IMR-90 (cell line): ENCODE measurements around the gene SYT17. TPM values are rescaled to one million over a fixed set of nuclear protein-coding genes. Genes with fewer than 3 reads are reported as not detected.

ENCODE experiments used
- ATAC-seq: fragments of 200-7000 bp; cut with Tn5 transposase; 2 replicates; pipeline ENCODE4 v1.9.1; 2020; ENCODE audit warnings: low read depth, mild to moderate bottlenecking, moderate library complexity
- BruUV-seq: library from RNA; stranded (reverse); fragments of 400-500 nt; replicated peaks from 2 replicates; lab custom pipeline; 2021; lab: Mats Ljungman, UMichigan
- CTCF ChIA-PET: fragments of 300-600 bp; formaldehyde crosslinking; extraction: SDS; loops from one replicate; lab custom pipeline; 2021; ENCODE audit warnings: antibody characterized with exemption; lab: Yijun Ruan, JAX
- POLR2A ChIA-PET: fragments of 300-600 bp; sonication (Branson Sonifier 250); formaldehyde crosslinking; loops from one replicate; lab custom pipeline; 2022; ENCODE audit warnings: antibody characterized with exemption; ENCODE audit not compliant: unreplicated experiment; lab: Charles Lee
- DNase-seq: peaks from one replicate; pipeline ENCODE4 v3.0.0; 2013
- H2AFZ ChIP-seq: replicated peaks from 2 replicates; pipeline ENCODE3; 2013; ENCODE audit warnings: low read length, mild to moderate bottlenecking; ENCODE audit not compliant: poor library complexity
- H2AK5ac ChIP-seq: 2 replicates; pipeline ENCODE4 v1.6.1; 2013; ENCODE audit warnings: low read depth, low read length, inconsistent platforms
- H2AK9ac ChIP-seq: replicated peaks from 2 replicates; pipeline ENCODE3; 2013; ENCODE audit warnings: mild to moderate bottlenecking, low read depth, low read length, moderate library complexity; ENCODE audit not compliant: poor library complexity
- H2BK120ac ChIP-seq: 2 replicates; pipeline ENCODE4 v1.6.1; 2013; ENCODE audit warnings: low read depth, low read length, inconsistent platforms
- H2BK15ac ChIP-seq: 3 replicates; pipeline ENCODE4 v1.6.1; 2013; ENCODE audit warnings: low read depth, low read length, inconsistent platforms
- H2BK20ac ChIP-seq: 2 replicates; pipeline ENCODE4 v1.6.1; 2013; ENCODE audit warnings: low read depth, mild to moderate bottlenecking, inconsistent platforms, low read length, moderate library complexity
- H2BK5ac ChIP-seq: 2 replicates; pipeline ENCODE4 v1.6.1; 2013; ENCODE audit warnings: mild to moderate bottlenecking, low read depth, low read length, inconsistent platforms; ENCODE audit not compliant: poor library complexity, severe bottlenecking
- H3K14ac ChIP-seq: replicated peaks from 2 replicates; pipeline ENCODE4 v1.6.1; 2013; ENCODE audit warnings: low read depth, low read length, inconsistent platforms
- H3K18ac ChIP-seq: 2 replicates; pipeline ENCODE4 v1.6.1; 2013; ENCODE audit warnings: low read depth, low read length, control low read depth
- H3K23ac ChIP-seq: 2 replicates; pipeline ENCODE4 v1.6.1; 2013; ENCODE audit warnings: low read depth, low read length, inconsistent platforms
- H3K27ac ChIP-seq: 2 replicates; pipeline ENCODE4 v1.5.1; 2013; ENCODE audit warnings: mild to moderate bottlenecking, control low read depth, low read length; ENCODE audit not compliant: insufficient read depth
- H3K27me3 ChIP-seq: 2 replicates; pipeline ENCODE4 v1.6.1; 2013; ENCODE audit warnings: low read length; ENCODE audit not compliant: control insufficient read depth, insufficient read depth
- H3K36me3 ChIP-seq: 2 replicates; pipeline ENCODE4 v1.6.1; 2013; ENCODE audit warnings: low read length, mixed read lengths; ENCODE audit not compliant: control insufficient read depth, insufficient read depth
- H3K4ac ChIP-seq: 2 replicates; pipeline ENCODE4 v1.6.1; 2013; ENCODE audit warnings: low read depth, low read length, inconsistent platforms
- H3K4me1 ChIP-seq: 2 replicates; pipeline ENCODE4 v1.6.1; 2013; ENCODE audit warnings: low read length, mixed read lengths; ENCODE audit not compliant: control insufficient read depth, insufficient read depth
- H3K4me2 ChIP-seq: 2 replicates; pipeline ENCODE4 v1.6.1; 2013; ENCODE audit warnings: low read depth, mild to moderate bottlenecking, control low read depth, low read length, moderate library complexity
- H3K4me3 ChIP-seq: 2 replicates; pipeline ENCODE4 v1.5.1; 2013; ENCODE audit warnings: low read depth, mild to moderate bottlenecking, control low read depth, low read length, moderate library complexity; ENCODE audit not compliant: insufficient read depth
- H3K56ac ChIP-seq: 2 replicates; pipeline ENCODE4 v1.6.1; 2013; ENCODE audit warnings: low read length, inconsistent platforms; ENCODE audit not compliant: insufficient read depth; ENCODE audit errors: extremely low read depth
- H3K79me1 ChIP-seq, 2 experiments: 2 replicates each; pipeline ENCODE4 v1.6.1; 2013; ENCODE audit warnings: low read length in 2 of 2, inconsistent platforms in 1 of 2, low read depth in 1 of 2
- H3K9ac ChIP-seq: 2 replicates; pipeline ENCODE4 v1.6.1; 2013; ENCODE audit warnings: low read depth, low read length, control low read depth
- H3K9me1 ChIP-seq: 2 replicates; pipeline ENCODE4 v1.6.1; 2013; ENCODE audit warnings: low read length, inconsistent platforms; ENCODE audit not compliant: insufficient read depth
- H3K9me3 ChIP-seq: 2 replicates; pipeline ENCODE4 v1.6.1; 2013; ENCODE audit warnings: low read length; ENCODE audit not compliant: control insufficient read depth, insufficient read depth
- H4K20me1 ChIP-seq: 2 replicates; pipeline ENCODE4 v1.6.1; 2013; ENCODE audit warnings: low read length, inconsistent platforms; ENCODE audit not compliant: insufficient read depth
- H4K5ac ChIP-seq: 2 replicates; pipeline ENCODE4 v1.6.1; 2013; ENCODE audit warnings: mild to moderate bottlenecking, low read depth, low read length, control low read depth
- H4K8ac ChIP-seq, 2 experiments: 2 replicates each; pipeline ENCODE4 v1.6.1; 2013; ENCODE audit warnings: low read depth in 2 of 2, low read length in 2 of 2, control low read depth in 1 of 2, inconsistent platforms in 1 of 2
- H4K91ac ChIP-seq: 2 replicates; pipeline ENCODE4 v1.6.1; 2013; ENCODE audit warnings: low read depth, low read length, inconsistent platforms; ENCODE audit not compliant: insufficient read depth
- BHLHE40 ChIP-seq: fragments of 150-350 bp; IDR thresholded peaks from 2 replicates; pipeline ENCODE4 v1.6.1; 2016; ENCODE audit warnings: mild to moderate bottlenecking, low read depth, low read length
- CEBPB ChIP-seq: IDR thresholded peaks from 2 replicates; pipeline ENCODE4 v1.6.1; 2012; ENCODE audit warnings: low read depth, low read length, improper control_type of control experiment
- CHD1 ChIP-seq: IDR thresholded peaks from 2 replicates; pipeline ENCODE4 v1.6.1; 2012; ENCODE audit warnings: low read depth, low read length, improper control_type of control experiment
- FOS ChIP-seq: fragments of 150-350 bp; IDR thresholded peaks from 2 replicates; pipeline ENCODE4 v1.6.1; 2016; ENCODE audit warnings: low read depth, low read length
- MAFK ChIP-seq: IDR thresholded peaks from 2 replicates; pipeline ENCODE4 v1.6.1; 2012; ENCODE audit warnings: low read depth, low read length, improper control_type of control experiment
- MAZ ChIP-seq: IDR thresholded peaks from 2 replicates; pipeline ENCODE4 v1.6.1; 2012; ENCODE audit warnings: low read depth, mild to moderate bottlenecking, low read length, improper control_type of control experiment, moderate library complexity, borderline replicate concordance
- MXI1 ChIP-seq: IDR thresholded peaks from 2 replicates; pipeline ENCODE4 v1.6.1; 2012; ENCODE audit warnings: low read depth, mild to moderate bottlenecking, low read length, moderate library complexity, borderline replicate concordance
- NFE2L2 ChIP-seq: fragments of 150-350 bp; IDR thresholded peaks from 2 replicates; pipeline ENCODE4 v1.6.1; 2016; ENCODE audit warnings: low read depth, mild to moderate bottlenecking, low read length
- POLR2A ChIP-seq: IDR thresholded peaks from 2 replicates; pipeline ENCODE4 v1.6.1; 2012; ENCODE audit warnings: mild to moderate bottlenecking, low read depth, low read length
- RAD21 ChIP-seq: IDR thresholded peaks from 2 replicates; pipeline ENCODE4 v1.6.1; 2012; ENCODE audit warnings: low read length, improper control_type of control experiment
- RCOR1 ChIP-seq: IDR thresholded peaks from 2 replicates; pipeline ENCODE4 v1.6.1; 2012; ENCODE audit warnings: mild to moderate bottlenecking, low read length, improper control_type of control experiment; ENCODE audit not compliant: insufficient replicate concordance
- RFX5 ChIP-seq: IDR thresholded peaks from 2 replicates; pipeline ENCODE4 v1.8.0; 2012; ENCODE audit warnings: low read depth, mild to moderate bottlenecking, low read length, moderate library complexity
- SMC3 ChIP-seq: fragments of 150-350 bp; IDR thresholded peaks from 2 replicates; pipeline ENCODE4 v1.6.1; 2016; ENCODE audit warnings: low read depth, mild to moderate bottlenecking, antibody characterized with exemption, low read length, moderate library complexity
- WGBS, 2 experiments: methylation state at CpG; one replicate each; pipeline versions ENCODE4 v1.1.5 to v1.1.7; 2013; ENCODE audit warnings: missing lambda C conversion rate in 2 of 2; ENCODE audit not compliant: insufficient read length in 1 of 2; ENCODE audit errors: extremely low coverage in 2 of 2; 5-methylcytosine and 5-hydroxymethylcytosine counted together
- dilution Hi-C: fragments of 300-500 bp; cut with HindIII; formaldehyde crosslinking; loops from one replicate; pipeline ENCODE4 v1.14.3; 2018; ENCODE audit warnings: low sequenced_read_pairs; ENCODE audit not compliant: unreplicated experiment
- in situ Hi-C: fragments of 300-500 bp; cut with MboI; formaldehyde crosslinking; loops from 3 replicates; pipeline ENCODE4 v1.14.3; 2019; ENCODE audit warnings: low sequenced_read_pairs, inconsistent platforms, mixed read lengths
- intact Hi-C: fragments of 100-400 bp; cut with micrococcal nuclease; formaldehyde crosslinking; loops from 2 replicates; pipeline ENCODE4 v1.10.0; 2022
- polyA plus RNA-seq, 3 experiments: library from polyadenylated mRNA; depleted of rRNA; stranded (reverse); fragments of >200 nt; gene quantifications; 2 replicates each; pipeline ENCODE4 v1.2.3, GENCODE V29; 2012; ENCODE audit warnings: low replicate concordance in 1 of 3
- total RNA-seq: library from RNA; depleted of rRNA; stranded (reverse); fragments of >200 nt; gene quantifications from 2 replicates; pipeline ENCODE4 v1.2.3, GENCODE V29; 2012
- TF ChIP-seq, protein P1 (sequence below): conservative IDR thresholded peaks from 2 replicates; pipeline ENCODE4 v1.5.1; 2012; ENCODE audit warnings: mild to moderate bottlenecking, low read depth, low read length, improper control_type of control experiment
- TF ChIP-seq, protein P2 (sequence below): fragments of 150-350 bp; IDR thresholded peaks from 2 replicates; pipeline ENCODE4 v1.6.1; 2016; ENCODE audit warnings: low read depth, mild to moderate bottlenecking, low read length, moderate library complexity, borderline replicate concordance
- TF ChIP-seq, protein P3 (sequence below): fragments of 150-350 bp; IDR thresholded peaks from 2 replicates; pipeline ENCODE4 v1.6.1; 2017; ENCODE audit warnings: mild to moderate bottlenecking, antibody characterized with exemption, low read length, low read depth

Gene SYT17
- total and polyA plus RNA-seq, 2 of the 4 experiments (the other 2 are of a cell fraction), result not detected

- H3K9me1 ChIP-seq, result no peaks in the 10 kb centered on the region
- no peak for DNase-seq
- no peaks in the 10 kb centered on the region for H3K27me3 ChIP-seq
- H3K36me3 ChIP-seq, result no peaks in the 10 kb centered on the region
- H3K27ac ChIP-seq, result no peak overlapping the region
- ChIA-PET POLR2A (no interaction called here), CTCF (no interaction called here)
- no peak overlapping the region for H2AK9ac ChIP-seq
- no peak overlapping the region for H3K4me3 ChIP-seq
- H3K4me2 ChIP-seq, result no peak overlapping the region
- no TSS peak for BruUV-seq
- no peaks in the 10 kb centered on the region for H3K4me1 ChIP-seq
- dilution Hi-C loops (no loop called here), intact Hi-C loops (no loop called here), in situ Hi-C loops (no loop called here)
- no peak overlapping the region for H2AK5ac ChIP-seq
- no peak overlapping the region for H2AFZ ChIP-seq
- no peak overlapping the region for H3K9ac ChIP-seq
- H2BK5ac ChIP-seq, result no peak overlapping the region
- no peak overlapping the region for H3K14ac ChIP-seq
- no peak overlapping the region for H2BK20ac ChIP-seq
- no peak overlapping the region for H3K56ac ChIP-seq
- no peak overlapping the region for H3K18ac ChIP-seq
- no peaks in the 10 kb centered on the region for H3K79me1 ChIP-seq
- H4K20me1 ChIP-seq, result no peaks in the 10 kb centered on the region
- TF ChIP-seq, protein P1, sequence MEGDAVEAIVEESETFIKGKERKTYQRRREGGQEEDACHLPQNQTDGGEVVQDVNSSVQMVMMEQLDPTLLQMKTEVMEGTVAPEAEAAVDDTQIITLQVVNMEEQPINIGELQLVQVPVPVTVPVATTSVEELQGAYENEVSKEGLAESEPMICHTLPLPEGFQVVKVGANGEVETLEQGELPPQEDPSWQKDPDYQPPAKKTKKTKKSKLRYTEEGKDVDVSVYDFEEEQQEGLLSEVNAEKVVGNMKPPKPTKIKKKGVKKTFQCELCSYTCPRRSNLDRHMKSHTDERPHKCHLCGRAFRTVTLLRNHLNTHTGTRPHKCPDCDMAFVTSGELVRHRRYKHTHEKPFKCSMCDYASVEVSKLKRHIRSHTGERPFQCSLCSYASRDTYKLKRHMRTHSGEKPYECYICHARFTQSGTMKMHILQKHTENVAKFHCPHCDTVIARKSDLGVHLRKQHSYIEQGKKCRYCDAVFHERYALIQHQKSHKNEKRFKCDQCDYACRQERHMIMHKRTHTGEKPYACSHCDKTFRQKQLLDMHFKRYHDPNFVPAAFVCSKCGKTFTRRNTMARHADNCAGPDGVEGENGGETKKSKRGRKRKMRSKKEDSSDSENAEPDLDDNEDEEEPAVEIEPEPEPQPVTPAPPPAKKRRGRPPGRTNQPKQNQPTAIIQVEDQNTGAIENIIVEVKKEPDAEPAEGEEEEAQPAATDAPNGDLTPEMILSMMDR, result no peak
- no peak for TF ChIP-seq CHD1
- TF ChIP-seq RAD21, result no peak
- TF ChIP-seq, protein P2, sequence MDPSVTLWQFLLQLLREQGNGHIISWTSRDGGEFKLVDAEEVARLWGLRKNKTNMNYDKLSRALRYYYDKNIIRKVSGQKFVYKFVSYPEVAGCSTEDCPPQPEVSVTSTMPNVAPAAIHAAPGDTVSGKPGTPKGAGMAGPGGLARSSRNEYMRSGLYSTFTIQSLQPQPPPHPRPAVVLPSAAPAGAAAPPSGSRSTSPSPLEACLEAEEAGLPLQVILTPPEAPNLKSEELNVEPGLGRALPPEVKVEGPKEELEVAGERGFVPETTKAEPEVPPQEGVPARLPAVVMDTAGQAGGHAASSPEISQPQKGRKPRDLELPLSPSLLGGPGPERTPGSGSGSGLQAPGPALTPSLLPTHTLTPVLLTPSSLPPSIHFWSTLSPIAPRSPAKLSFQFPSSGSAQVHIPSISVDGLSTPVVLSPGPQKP, result no peak
- no peak for TF ChIP-seq MAFK
- no peak for TF ChIP-seq MAZ
- TF ChIP-seq SMC3, result no peak
- TF ChIP-seq, protein P3, sequence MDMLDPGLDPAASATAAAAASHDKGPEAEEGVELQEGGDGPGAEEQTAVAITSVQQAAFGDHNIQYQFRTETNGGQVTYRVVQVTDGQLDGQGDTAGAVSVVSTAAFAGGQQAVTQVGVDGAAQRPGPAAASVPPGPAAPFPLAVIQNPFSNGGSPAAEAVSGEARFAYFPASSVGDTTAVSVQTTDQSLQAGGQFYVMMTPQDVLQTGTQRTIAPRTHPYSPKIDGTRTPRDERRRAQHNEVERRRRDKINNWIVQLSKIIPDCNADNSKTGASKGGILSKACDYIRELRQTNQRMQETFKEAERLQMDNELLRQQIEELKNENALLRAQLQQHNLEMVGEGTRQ, result no peak
- TF ChIP-seq NFE2L2, result no peak
- TF ChIP-seq MXI1, result no peak
- no peak for TF ChIP-seq POLR2A
- no peak for TF ChIP-seq CEBPB
- no peak for TF ChIP-seq RCOR1
- TF ChIP-seq FOS, result no peak
- TF ChIP-seq BHLHE40, result no peak
- TF ChIP-seq RFX5, result no peak
- H4K91ac ChIP-seq, result no peak overlapping the region
- H3K4ac ChIP-seq, result no peak overlapping the region
- no peak overlapping the region for H2BK120ac ChIP-seq
- no peaks in the 10 kb centered on the region for H3K9me3 ChIP-seq
- no peak overlapping the region for H3K23ac ChIP-seq
- ATAC-seq, result no peak
- H4K5ac ChIP-seq, result no peak overlapping the region
- no peak overlapping the region for H2BK15ac ChIP-seq
- 51% methylated on average over 4 of the region's 5 CpGs; no CpG with 5 or more reads in 1 of the 2 experiments for WGBS, 2 experiments
- no peak overlapping the region for H4K8ac ChIP-seq
Observed at GRCh38 chr16:19292186-19292585, 124.1 kb downstream of the SYT17 start.
